IMR-90 (cell line): Measurements from ENCODE around the gene TMC3.

Experiments used
- BHLHE40 ChIP-seq: fragments of 150-350 bp; IDR thresholded peaks from 2 replicates; pipeline ENCODE4 v1.6.1; 2016; ENCODE audit warnings: mild to moderate bottlenecking, low read depth, low read length
- MAFK ChIP-seq: IDR thresholded peaks from 2 replicates; pipeline ENCODE4 v1.6.1; 2012; ENCODE audit warnings: low read depth, low read length, improper control_type of control experiment
- MAZ ChIP-seq: IDR thresholded peaks from 2 replicates; pipeline ENCODE4 v1.6.1; 2012; ENCODE audit warnings: low read depth, mild to moderate bottlenecking, low read length, improper control_type of control experiment, moderate library complexity, borderline replicate concordance
- POLR2A ChIP-seq: IDR thresholded peaks from 2 replicates; pipeline ENCODE4 v1.6.1; 2012; ENCODE audit warnings: mild to moderate bottlenecking, low read depth, low read length
- RFX5 ChIP-seq: IDR thresholded peaks from 2 replicates; pipeline ENCODE4 v1.8.0; 2012; ENCODE audit warnings: low read depth, mild to moderate bottlenecking, low read length, moderate library complexity
- SMC3 ChIP-seq: fragments of 150-350 bp; IDR thresholded peaks from 2 replicates; pipeline ENCODE4 v1.6.1; 2016; ENCODE audit warnings: low read depth, mild to moderate bottlenecking, antibody characterized with exemption, low read length, moderate library complexity
- TF ChIP-seq, protein P1 (sequence below): conservative IDR thresholded peaks from 2 replicates; pipeline ENCODE4 v1.5.1; 2012; ENCODE audit warnings: mild to moderate bottlenecking, low read depth, low read length, improper control_type of control experiment
- TF ChIP-seq, protein P2 (sequence below): fragments of 150-350 bp; IDR thresholded peaks from 2 replicates; pipeline ENCODE4 v1.6.1; 2017; ENCODE audit warnings: mild to moderate bottlenecking, antibody characterized with exemption, low read length, low read depth

GRCh38 chr15:81299630-81300273 is 74.3 kb downstream of the TMC3 start:
- no peak for TF ChIP-seq SMC3
- TF ChIP-seq, protein P1, sequence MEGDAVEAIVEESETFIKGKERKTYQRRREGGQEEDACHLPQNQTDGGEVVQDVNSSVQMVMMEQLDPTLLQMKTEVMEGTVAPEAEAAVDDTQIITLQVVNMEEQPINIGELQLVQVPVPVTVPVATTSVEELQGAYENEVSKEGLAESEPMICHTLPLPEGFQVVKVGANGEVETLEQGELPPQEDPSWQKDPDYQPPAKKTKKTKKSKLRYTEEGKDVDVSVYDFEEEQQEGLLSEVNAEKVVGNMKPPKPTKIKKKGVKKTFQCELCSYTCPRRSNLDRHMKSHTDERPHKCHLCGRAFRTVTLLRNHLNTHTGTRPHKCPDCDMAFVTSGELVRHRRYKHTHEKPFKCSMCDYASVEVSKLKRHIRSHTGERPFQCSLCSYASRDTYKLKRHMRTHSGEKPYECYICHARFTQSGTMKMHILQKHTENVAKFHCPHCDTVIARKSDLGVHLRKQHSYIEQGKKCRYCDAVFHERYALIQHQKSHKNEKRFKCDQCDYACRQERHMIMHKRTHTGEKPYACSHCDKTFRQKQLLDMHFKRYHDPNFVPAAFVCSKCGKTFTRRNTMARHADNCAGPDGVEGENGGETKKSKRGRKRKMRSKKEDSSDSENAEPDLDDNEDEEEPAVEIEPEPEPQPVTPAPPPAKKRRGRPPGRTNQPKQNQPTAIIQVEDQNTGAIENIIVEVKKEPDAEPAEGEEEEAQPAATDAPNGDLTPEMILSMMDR: no peak
- no peak for TF ChIP-seq POLR2A
- TF ChIP-seq, protein P2, sequence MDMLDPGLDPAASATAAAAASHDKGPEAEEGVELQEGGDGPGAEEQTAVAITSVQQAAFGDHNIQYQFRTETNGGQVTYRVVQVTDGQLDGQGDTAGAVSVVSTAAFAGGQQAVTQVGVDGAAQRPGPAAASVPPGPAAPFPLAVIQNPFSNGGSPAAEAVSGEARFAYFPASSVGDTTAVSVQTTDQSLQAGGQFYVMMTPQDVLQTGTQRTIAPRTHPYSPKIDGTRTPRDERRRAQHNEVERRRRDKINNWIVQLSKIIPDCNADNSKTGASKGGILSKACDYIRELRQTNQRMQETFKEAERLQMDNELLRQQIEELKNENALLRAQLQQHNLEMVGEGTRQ: no peak
- no peak for TF ChIP-seq MAFK
- TF ChIP-seq BHLHE40: no peak
- no peak for TF ChIP-seq RFX5
- TF ChIP-seq MAZ: no peak
